H9 (cell line): ENCODE data around the gene EID1. TPM values are rescaled to one million over a fixed set of nuclear protein-coding genes. Genes with fewer than 3 reads are reported as not detected.

Source experiments
- DNase-seq: peaks from one replicate; pipeline ENCODE4 v3.0.0-alpha.2; 2017
- H2AFZ ChIP-seq: one replicate; pipeline ENCODE4 v1.6.1; 2013; ENCODE audit warnings: mild to moderate bottlenecking, low read length, control low read depth, moderate library complexity
- H2AK5ac ChIP-seq: 2 replicates; pipeline ENCODE4 v1.6.1; 2013; ENCODE audit warnings: low read length, control low read depth, mixed read lengths; ENCODE audit not compliant: insufficient read length
- H2BK120ac ChIP-seq: one replicate; pipeline ENCODE4 v1.6.1; 2013; ENCODE audit warnings: low read depth, mild to moderate bottlenecking, low read length, control low read depth, inconsistent platforms; ENCODE audit not compliant: poor library complexity, severe bottlenecking
- H2BK12ac ChIP-seq: 2 replicates; pipeline ENCODE4 v1.6.1; 2013; ENCODE audit warnings: low read length, control low read depth, mixed read lengths, low read depth; ENCODE audit not compliant: insufficient read length
- H2BK15ac ChIP-seq: 2 replicates; pipeline ENCODE4 v1.6.1; 2013; ENCODE audit warnings: low read depth, low read length, control low read depth
- H2BK20ac ChIP-seq: one replicate; pipeline ENCODE4 v1.6.1; 2013; ENCODE audit warnings: low read depth, mild to moderate bottlenecking, low read length, control low read depth, inconsistent platforms; ENCODE audit not compliant: poor library complexity, severe bottlenecking
- H2BK5ac ChIP-seq: 2 replicates; pipeline ENCODE4 v1.6.1; 2013; ENCODE audit warnings: low read length, control low read depth, mixed read lengths; ENCODE audit not compliant: insufficient read length
- H3K14ac ChIP-seq: 2 replicates; pipeline ENCODE4 v1.6.1; 2013; ENCODE audit warnings: low read length, control low read depth; ENCODE audit not compliant: insufficient read depth
- H3K18ac ChIP-seq: 2 replicates; pipeline ENCODE4 v1.6.1; 2013; ENCODE audit warnings: low read depth, mild to moderate bottlenecking, mixed read lengths, low read length, control low read depth; ENCODE audit not compliant: insufficient read length
- H3K23ac ChIP-seq: 2 replicates; pipeline ENCODE4 v1.6.1; 2013; ENCODE audit warnings: low read length, control low read depth, mixed read lengths, low read depth; ENCODE audit not compliant: insufficient read length
- H3K23me2 ChIP-seq: 2 replicates; pipeline ENCODE4 v1.6.1; 2013; ENCODE audit warnings: low read depth, mild to moderate bottlenecking, mixed read lengths, low read length, control low read depth; ENCODE audit not compliant: insufficient read length, poor library complexity, severe bottlenecking
- H3K27ac ChIP-seq: 2 replicates; pipeline ENCODE4 v1.5.1; 2013; ENCODE audit warnings: low read length, control low read depth, mixed read lengths, low read depth; ENCODE audit not compliant: insufficient read length
- H3K27me3 ChIP-seq: 2 replicates; pipeline ENCODE4 v1.6.1; 2013; ENCODE audit warnings: low read length, control low read depth, inconsistent platforms; ENCODE audit not compliant: insufficient read depth
- H3K4ac ChIP-seq: 2 replicates; pipeline ENCODE4 v1.6.1; 2013; ENCODE audit warnings: low read depth, mild to moderate bottlenecking, control low read depth, inconsistent platforms, low read length, moderate library complexity
- H3K4me1 ChIP-seq: 2 replicates; pipeline ENCODE4 v1.6.1; 2013; ENCODE audit warnings: low read length, control low read depth, inconsistent platforms; ENCODE audit not compliant: insufficient read depth
- H3K4me2 ChIP-seq: 2 replicates; pipeline ENCODE4 v1.6.1; 2013; ENCODE audit warnings: low read length, control low read depth, mixed read lengths; ENCODE audit not compliant: insufficient read length, insufficient read depth
- H3K56ac ChIP-seq: 2 replicates; pipeline ENCODE4 v1.6.1; 2013; ENCODE audit warnings: low read depth, mild to moderate bottlenecking, mixed read lengths, low read length, control low read depth; ENCODE audit not compliant: insufficient read length
- H3K79me1 ChIP-seq: 2 replicates; pipeline ENCODE4 v1.6.1; 2013; ENCODE audit warnings: low read depth, mild to moderate bottlenecking, moderate library complexity, low read length, control low read depth, inconsistent platforms; ENCODE audit not compliant: insufficient read depth, poor library complexity, severe bottlenecking
- H3K79me2 ChIP-seq: 2 replicates; pipeline ENCODE4 v1.6.1; 2013; ENCODE audit warnings: low read length, control low read depth, inconsistent platforms; ENCODE audit not compliant: insufficient read depth
- H3K9ac ChIP-seq: 2 replicates; pipeline ENCODE4 v1.6.1; 2013; ENCODE audit warnings: low read length, control low read depth, mixed read lengths; ENCODE audit not compliant: insufficient read length; ENCODE audit errors: extremely low read depth
- H3K9me3 ChIP-seq: one replicate; pipeline ENCODE4 v1.6.1; 2013; ENCODE audit warnings: low read depth, low read length, inconsistent platforms; ENCODE audit not compliant: control insufficient read depth
- H3T11ph ChIP-seq: one replicate; pipeline ENCODE4 v1.6.1; 2013; ENCODE audit warnings: mild to moderate bottlenecking, low read length, control low read depth, inconsistent platforms
- H4K20me1 ChIP-seq: one replicate; pipeline ENCODE4 v1.6.1; 2013; ENCODE audit not compliant: control insufficient read depth, insufficient read length, insufficient read depth
- H4K5ac ChIP-seq: 2 replicates; pipeline ENCODE4 v1.6.1; 2013; ENCODE audit warnings: low read depth, mild to moderate bottlenecking, mixed read lengths, low read length, control low read depth; ENCODE audit not compliant: insufficient read length
- H4K8ac ChIP-seq: replicated peaks from 2 replicates; pipeline ENCODE4 v1.6.1; 2013; ENCODE audit warnings: low read length, control low read depth, mixed read lengths, low read depth; ENCODE audit not compliant: insufficient read length
- H4K91ac ChIP-seq: 2 replicates; pipeline ENCODE4 v1.6.1; 2013; ENCODE audit warnings: low read depth, mild to moderate bottlenecking, moderate library complexity, mixed read lengths, low read length, control low read depth; ENCODE audit not compliant: insufficient read length
- H3K27ac Mint-ChIP-seq, 3 experiments: 2 replicates in 2 of 3; 3 replicates in 1 of 3; pipeline ENCODE4 v1.8.0; 2020 to 2021; ENCODE audit warnings: mixed read lengths in 3 of 3, mild to moderate bottlenecking in 1 of 3, moderate library complexity in 1 of 3
- H3K27me3 Mint-ChIP-seq: 2 replicates; pipeline ENCODE4 v1.8.0; 2021; ENCODE audit warnings: low read depth, mild to moderate bottlenecking, moderate library complexity, mixed read lengths
- H3K36me3 Mint-ChIP-seq, 3 experiments: 2 replicates in 2 of 3; 3 replicates in 1 of 3; pipeline ENCODE4 v1.8.0; 2020 to 2021; ENCODE audit warnings: low read depth in 3 of 3, mixed read lengths in 3 of 3; ENCODE audit not compliant: insufficient read depth in 1 of 3
- H3K4me1 Mint-ChIP-seq, 2 experiments: 2 replicates each; pipeline ENCODE4 v1.8.0; 2020; ENCODE audit warnings: mixed read lengths in 2 of 2
- H3K4me3 Mint-ChIP-seq, 2 experiments: 2 replicates in 1 of 2; 3 replicates in 1 of 2; pipeline ENCODE4 v1.8.0; 2020 to 2021; ENCODE audit warnings: mild to moderate bottlenecking in 2 of 2, mixed read lengths in 2 of 2, moderate library complexity in 1 of 2
- H3K9me3 Mint-ChIP-seq, 2 experiments: 2 replicates in 1 of 2; 3 replicates in 1 of 2; pipeline ENCODE4 v1.8.0; 2020; ENCODE audit warnings: mild to moderate bottlenecking in 2 of 2, mixed read lengths in 2 of 2, moderate library complexity in 1 of 2
- WGBS: extraction: QIAGEN DNeasy Blood & Tissue Kit; methylation state at CpG from one replicate; pipeline ENCODE4 v1.1.7; 2013; ENCODE audit warnings: missing lambda C conversion rate, low lambda C conversion rate, mixed read lengths; ENCODE audit not compliant: insufficient read length; ENCODE audit errors: extremely low coverage; 5-methylcytosine and 5-hydroxymethylcytosine counted together
- total RNA-seq: library from RNA; stranded (reverse); gene quantifications from 2 replicates; pipeline ENCODE4 v1.2.1, GENCODE V29; 2021
- TF ChIP-seq, protein P1 (sequence below): fragments of 200-600 bp; sonication (generic); conservative IDR thresholded peaks from 3 replicates; pipeline ENCODE4 v1.8.0; 2021; ENCODE audit warnings: antibody characterized with exemption, mild to moderate bottlenecking

Gene EID1
- total RNA-seq, 1 experiment from 2014 or later = 113 TPM

GRCh38 chr15:48928877-48929538, 51.1 kb downstream of the EID1 start:
- no peak overlapping the region for H2BK12ac ChIP-seq
- no peaks in the 10 kb centered on the region for H3K23me2 ChIP-seq
- Mint-ChIP-seq H3K36me3 (no peaks in the 10 kb centered on the region), H3K27ac (no peak overlapping the region; a peak in 1 of 7 replicates), H3K27me3 (peaks cover 3% of the 10 kb centered on the region; the same call in 1 of the 2 replicates), H3K9me3 (no peaks in the 10 kb centered on the region), H3K4me1 (no peaks in the 10 kb centered on the region; a peak in 1 of 4 replicates), H3K4me3 (no peak overlapping the region)
- no peak overlapping the region for H2BK15ac ChIP-seq
- H4K5ac ChIP-seq = no peak overlapping the region
- no peaks in the 10 kb centered on the region for H3K79me2 ChIP-seq
- H3K9me3 ChIP-seq = no peaks in the 10 kb centered on the region
- H3K79me1 ChIP-seq = no peaks in the 10 kb centered on the region
- no peak overlapping the region for H3T11ph ChIP-seq
- H2BK5ac ChIP-seq = no peak overlapping the region
- H3K56ac ChIP-seq = no peak overlapping the region
- DNase-seq = no peak
- no peak overlapping the region for H3K4me2 ChIP-seq
- no peak overlapping the region for H3K14ac ChIP-seq
- TF ChIP-seq, protein P1, sequence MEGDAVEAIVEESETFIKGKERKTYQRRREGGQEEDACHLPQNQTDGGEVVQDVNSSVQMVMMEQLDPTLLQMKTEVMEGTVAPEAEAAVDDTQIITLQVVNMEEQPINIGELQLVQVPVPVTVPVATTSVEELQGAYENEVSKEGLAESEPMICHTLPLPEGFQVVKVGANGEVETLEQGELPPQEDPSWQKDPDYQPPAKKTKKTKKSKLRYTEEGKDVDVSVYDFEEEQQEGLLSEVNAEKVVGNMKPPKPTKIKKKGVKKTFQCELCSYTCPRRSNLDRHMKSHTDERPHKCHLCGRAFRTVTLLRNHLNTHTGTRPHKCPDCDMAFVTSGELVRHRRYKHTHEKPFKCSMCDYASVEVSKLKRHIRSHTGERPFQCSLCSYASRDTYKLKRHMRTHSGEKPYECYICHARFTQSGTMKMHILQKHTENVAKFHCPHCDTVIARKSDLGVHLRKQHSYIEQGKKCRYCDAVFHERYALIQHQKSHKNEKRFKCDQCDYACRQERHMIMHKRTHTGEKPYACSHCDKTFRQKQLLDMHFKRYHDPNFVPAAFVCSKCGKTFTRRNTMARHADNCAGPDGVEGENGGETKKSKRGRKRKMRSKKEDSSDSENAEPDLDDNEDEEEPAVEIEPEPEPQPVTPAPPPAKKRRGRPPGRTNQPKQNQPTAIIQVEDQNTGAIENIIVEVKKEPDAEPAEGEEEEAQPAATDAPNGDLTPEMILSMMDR = no peak
- H3K27me3 ChIP-seq = no peaks in the 10 kb centered on the region
- no peak overlapping the region for H3K4ac ChIP-seq
- H3K23ac ChIP-seq = no peak overlapping the region
- no peak overlapping the region for H2AFZ ChIP-seq
- H2BK20ac ChIP-seq = no peak overlapping the region
- no peak overlapping the region for H4K91ac ChIP-seq
- H4K20me1 ChIP-seq = no peaks in the 10 kb centered on the region
- H3K18ac ChIP-seq = no peak overlapping the region
- H4K8ac ChIP-seq = no peak overlapping the region
- H2AK5ac ChIP-seq = no peak overlapping the region
- H2BK120ac ChIP-seq = no peak overlapping the region
- H3K4me1 ChIP-seq = no peaks in the 10 kb centered on the region
- H3K9ac ChIP-seq = no peak overlapping the region
- no peak overlapping the region for H3K27ac ChIP-seq
- WGBS = no CpG with 5 or more reads among the region's 6 CpGs
